Uterus (tissue), 2 donors: ENCODE data around the gene CENATAC.

Experiments used
- POLR2A ChIP-seq, 2 donors: fragments of 450-650 bp; IDR thresholded peaks; one replicate each; pipeline ENCODE4 v1.6.1; 2016; ENCODE audit warnings: antibody characterized with exemption in 2 of 2, mild to moderate bottlenecking in 1 of 2, moderate library complexity in 1 of 2
- TF ChIP-seq, protein P1 (sequence below), 4 experiments: fragments of 200-600 bp in 2 of 4; fragments of 450-650 bp in 2 of 4; sonication (generic) in 2 of 4; IDR thresholded peaks; one replicate each; pipeline ENCODE4 v1.5.1; 2016 to 2019; ENCODE audit warnings: antibody characterized with exemption in 4 of 4, mild to moderate bottlenecking in 2 of 4, moderate library complexity in 1 of 4

DNA sequence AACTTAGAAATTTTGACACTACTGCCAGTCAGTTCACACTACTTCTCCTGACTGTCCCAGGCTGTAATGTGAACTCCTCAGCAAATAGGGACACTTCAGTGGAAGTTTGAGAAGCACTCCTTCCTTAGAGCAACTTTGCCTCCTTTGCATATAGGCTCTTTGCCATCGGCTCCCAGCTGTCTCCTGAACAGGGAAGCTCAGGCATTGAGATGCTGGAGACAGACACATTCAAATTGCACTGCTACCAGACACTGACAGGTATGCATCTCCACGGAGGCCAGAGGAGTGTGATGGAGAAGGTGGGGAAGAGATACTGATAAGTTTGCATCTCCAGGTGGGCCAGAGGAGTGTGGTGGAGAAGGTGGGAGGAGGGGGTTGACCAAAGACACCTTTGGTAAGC lies 22.1 kb downstream of the CENATAC start:
- TF ChIP-seq, protein P1, sequence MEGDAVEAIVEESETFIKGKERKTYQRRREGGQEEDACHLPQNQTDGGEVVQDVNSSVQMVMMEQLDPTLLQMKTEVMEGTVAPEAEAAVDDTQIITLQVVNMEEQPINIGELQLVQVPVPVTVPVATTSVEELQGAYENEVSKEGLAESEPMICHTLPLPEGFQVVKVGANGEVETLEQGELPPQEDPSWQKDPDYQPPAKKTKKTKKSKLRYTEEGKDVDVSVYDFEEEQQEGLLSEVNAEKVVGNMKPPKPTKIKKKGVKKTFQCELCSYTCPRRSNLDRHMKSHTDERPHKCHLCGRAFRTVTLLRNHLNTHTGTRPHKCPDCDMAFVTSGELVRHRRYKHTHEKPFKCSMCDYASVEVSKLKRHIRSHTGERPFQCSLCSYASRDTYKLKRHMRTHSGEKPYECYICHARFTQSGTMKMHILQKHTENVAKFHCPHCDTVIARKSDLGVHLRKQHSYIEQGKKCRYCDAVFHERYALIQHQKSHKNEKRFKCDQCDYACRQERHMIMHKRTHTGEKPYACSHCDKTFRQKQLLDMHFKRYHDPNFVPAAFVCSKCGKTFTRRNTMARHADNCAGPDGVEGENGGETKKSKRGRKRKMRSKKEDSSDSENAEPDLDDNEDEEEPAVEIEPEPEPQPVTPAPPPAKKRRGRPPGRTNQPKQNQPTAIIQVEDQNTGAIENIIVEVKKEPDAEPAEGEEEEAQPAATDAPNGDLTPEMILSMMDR (IDR thresholded peaks at IDR 0.05): no peak
- no peak for TF ChIP-seq POLR2A (IDR thresholded peaks at IDR 0.05)
